GM23248 (cell line): ENCODE results near the gene DPH1.

Experiments used
- EZH2 ChIP-seq: fragments of 200-600 bp; sonication (generic); IDR thresholded peaks from 2 replicates; pipeline ENCODE4 v1.6.1; 2018; ENCODE audit warnings: antibody characterized with exemption, mild to moderate bottlenecking; ENCODE audit not compliant: insufficient read depth, poor library complexity, severe bottlenecking
- EZH2phosphoT487 ChIP-seq: fragments of 200-600 bp; sonication (generic); IDR thresholded peaks from 2 replicates; pipeline ENCODE4 v1.6.1; 2018; ENCODE audit warnings: antibody characterized with exemption, moderate library complexity, mild to moderate bottlenecking, low read depth; ENCODE audit not compliant: insufficient read depth

GRCh38 chr17:2067608-2068024 is 37.7 kb downstream of the DPH1 start:
- TF ChIP-seq EZH2phosphoT487: no peak
- no peak for TF ChIP-seq EZH2
